GM21447 (cell line): ENCODE results near the gene IQCF6.
"Not testable (repeated sequence)": the region's sequence is repeated elsewhere in the genome, so short reads cannot be mapped to it uniquely, and the experiment has no call there.

ENCODE experiments used
- ATAC-seq: cut with Tn5 transposase; IDR thresholded peaks from one replicate; pipeline ENCODE4 v1.9.1; 2021; ENCODE audit not compliant: unreplicated experiment

IQCF6 gene

DNA sequence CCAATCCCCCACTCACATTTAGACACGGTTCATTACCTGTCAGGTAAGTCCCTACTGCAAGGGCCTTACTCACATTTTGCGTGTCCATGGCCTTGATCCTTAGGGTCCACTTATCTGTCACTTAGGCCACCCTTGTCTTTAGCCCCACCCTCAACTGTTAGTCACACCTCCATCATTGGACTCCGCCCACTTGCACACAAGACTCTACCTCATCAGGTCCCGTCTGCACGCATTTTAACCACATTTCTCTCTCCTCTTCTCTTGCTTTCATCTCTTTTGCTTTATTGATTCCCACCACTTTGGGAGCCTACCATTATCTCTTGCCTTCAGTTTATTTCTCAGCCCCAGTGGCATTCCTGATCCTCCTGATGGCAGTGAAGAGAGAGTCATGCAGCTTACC is at the start of gene IQCF6:
TSS of gene IQCF6 (minus strand) at position 101 of the 400 bp plus-strand sequence. CDS start at position 88, 13 bp downstream.
- ATAC-seq: no peak

DNA sequence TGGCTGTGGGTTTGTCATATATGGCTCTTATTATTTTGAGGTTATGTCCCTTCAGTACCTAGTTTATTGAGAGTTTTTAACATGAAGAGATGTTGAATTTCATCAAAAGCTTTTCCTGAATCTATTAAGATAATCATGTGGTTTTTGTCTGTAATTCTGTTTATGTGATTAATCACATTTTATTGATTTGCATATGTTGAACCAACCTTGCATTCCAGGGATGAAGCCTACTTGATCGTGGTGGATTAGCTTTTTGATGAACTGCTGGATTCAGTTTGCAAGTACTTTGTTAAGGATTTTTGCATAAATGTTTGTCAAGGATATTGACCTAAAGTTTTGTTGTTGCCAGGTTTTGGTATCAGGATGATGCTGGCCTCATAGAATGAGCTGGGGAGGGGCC is 49.3 kb upstream of the IQCF6 start:
- no peak for ATAC-seq

DNA sequence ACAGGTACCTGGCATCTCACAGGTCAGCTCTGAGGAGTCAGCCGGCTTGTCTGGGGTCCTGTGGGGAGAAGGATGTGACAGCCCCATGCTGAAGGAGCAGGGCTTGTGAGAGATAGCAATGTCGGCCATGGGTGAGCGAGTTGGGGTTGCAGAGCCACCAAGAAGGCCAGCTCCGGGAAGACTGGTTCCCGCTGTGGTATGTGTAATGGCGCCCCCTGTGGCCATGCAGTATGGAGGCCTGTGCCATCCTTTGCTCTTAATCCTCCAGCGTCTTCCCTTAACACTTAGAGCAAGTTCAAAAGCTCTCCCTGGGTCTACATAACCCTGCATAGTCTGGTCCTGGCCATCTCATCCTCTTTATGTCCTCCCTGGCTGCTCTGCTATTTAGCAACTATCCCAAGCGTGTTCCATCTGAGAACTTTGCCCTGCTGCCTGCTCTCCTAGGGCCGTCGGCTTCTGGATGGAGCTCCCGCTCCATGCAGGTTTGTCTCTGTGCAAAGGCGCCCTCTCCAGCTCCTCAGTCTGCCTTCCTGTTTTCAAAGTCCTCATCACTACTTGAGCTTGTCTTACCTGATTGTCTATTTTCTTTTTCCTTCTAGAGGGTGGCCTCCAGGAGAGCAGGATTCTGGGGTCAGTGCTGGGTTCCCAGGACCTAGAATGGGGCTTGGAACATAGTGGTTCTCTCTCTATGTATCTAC is 40.8 kb upstream of the IQCF6 start:
- ATAC-seq: no peak

DNA sequence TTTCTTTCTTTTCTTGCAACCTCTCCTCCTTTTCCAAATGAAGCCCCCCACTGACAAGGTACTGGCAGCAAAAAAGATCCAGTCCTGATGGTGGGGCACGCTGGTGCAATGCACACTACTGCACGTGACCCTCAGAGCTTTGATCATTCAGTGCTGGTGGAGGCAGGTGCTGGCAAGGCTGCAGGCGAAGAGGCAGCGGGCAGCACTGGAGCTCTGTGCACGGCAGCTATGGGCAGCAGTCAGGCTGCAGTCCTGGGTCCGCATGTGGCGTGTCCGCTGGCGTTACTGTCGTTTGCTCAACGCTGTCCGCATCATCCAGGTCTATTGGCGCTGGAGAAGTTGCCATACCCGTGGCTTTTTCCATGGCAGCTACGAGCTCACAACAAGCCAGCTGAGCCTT is 40.1 kb upstream of the IQCF6 start:
- no peak for ATAC-seq

DNA sequence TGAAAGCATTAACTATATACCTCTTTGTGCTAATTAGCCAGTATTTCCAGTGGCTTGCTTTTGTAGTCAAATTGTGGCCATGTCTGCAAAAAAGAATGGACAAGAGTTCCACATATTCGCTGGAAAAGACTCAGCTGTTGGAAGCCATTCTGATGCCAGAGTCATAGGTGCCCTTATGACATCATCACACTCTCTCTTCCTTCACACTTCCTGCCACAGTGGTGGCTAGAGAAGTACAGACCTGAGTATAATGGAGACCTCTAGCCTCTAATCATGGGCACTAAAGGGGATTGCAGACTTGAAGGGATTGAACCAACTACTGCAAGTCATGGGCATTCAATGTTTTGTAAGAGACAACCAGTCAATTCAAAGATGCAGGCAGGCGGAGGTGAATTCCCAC is 38.3 kb upstream of the IQCF6 start:
- no peak for ATAC-seq

DNA sequence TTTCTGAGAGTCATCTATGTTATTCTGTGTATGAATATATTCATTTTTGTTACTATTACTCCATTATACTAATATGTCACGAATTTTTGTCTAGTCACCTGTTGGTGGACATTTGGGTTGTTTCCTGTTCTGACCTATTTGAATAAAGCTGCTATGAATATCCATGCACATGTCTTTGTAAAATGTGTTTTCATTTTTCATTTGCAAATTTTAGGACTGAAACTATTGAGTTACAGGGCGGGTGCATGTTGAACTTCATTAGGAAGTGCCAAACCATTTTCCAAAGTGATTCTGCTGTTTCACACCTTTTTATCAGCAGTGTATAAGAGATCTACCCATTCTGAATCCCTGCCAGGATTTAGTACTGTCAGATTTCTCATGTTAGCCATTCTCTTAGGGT is 37.7 kb upstream of the IQCF6 start:
- ATAC-seq: no peak

DNA sequence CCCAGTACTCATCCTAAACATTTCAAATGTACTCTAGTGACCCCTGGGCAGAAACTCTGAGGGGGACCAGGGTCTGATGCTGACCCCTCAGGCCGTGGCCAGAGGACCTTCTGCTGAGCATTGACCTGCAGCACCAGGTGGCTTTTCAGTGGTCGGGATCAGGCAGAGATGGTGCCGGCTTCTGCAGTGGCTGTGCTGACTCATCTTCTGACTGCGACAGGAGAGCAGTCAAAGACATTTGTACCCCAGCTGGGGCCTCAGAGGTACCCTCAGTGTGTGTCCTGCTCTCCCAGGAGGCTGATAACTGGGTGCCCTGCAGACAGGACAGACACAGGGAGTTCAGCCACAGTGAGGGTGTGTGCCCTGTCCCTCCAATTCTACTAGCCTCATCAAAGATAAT is 36.6 kb upstream of the IQCF6 start:
- no peak for ATAC-seq

DNA sequence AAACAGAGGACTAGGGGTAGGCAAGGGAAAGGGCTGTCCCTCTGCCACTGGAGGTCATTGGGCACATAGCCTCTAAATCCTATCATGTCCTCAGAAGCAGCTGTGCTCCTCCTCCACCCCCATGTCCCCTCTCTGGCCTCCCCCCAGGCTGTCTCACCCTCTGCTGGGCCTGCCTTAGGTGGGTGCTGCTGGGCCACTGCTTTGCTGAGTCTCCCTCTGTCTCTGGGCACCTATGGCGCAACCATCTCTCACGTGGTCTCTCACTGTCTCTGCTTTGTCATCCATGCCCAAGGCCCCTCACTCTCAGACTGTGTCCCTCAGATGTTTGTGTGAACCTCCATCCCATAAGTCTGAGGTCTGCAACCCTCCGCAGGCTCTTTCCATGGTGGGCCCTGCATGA is 35.0 kb upstream of the IQCF6 start:
- ATAC-seq: no peak

DNA sequence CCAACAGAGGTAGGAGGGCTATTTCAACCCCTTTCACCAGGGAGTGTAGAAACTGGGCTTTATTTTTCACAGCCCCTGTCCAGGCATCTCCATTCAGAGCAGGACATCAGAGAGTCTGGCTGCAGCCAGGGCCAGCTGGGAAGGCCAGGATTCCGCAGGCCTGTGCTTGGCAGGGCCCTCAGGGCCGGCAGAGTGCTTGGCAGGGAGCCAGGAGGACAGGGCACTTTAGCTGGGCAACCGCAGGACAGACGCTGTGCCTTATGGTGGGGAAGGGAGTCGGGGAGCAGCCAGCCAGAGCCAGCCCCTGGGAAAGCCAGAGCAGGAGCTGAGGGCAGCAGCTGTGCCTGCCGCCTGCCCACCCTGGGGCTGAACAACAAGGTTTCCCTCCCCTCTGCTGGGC is 34.5 kb upstream of the IQCF6 start:
- ATAC-seq: no peak

DNA sequence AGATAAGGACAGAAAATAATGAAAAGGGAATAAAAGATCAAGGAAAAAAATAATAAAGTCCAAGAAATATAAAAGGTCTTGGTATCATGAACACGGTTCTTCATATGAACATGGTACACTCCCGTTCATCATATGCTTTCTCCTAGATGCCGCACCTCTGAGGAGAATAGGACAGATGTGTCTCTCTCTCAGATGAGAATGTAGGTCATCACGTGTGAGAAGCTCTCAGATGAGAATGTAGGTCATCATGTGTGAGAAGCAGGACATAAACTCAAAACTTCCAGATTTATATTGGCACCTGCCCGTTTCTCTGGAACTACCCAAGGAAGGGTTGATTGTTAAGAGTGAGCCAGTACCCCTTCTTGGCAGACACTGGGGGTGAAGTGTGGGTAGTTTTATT is 29.9 kb upstream of the IQCF6 start:
- no peak for ATAC-seq

DNA sequence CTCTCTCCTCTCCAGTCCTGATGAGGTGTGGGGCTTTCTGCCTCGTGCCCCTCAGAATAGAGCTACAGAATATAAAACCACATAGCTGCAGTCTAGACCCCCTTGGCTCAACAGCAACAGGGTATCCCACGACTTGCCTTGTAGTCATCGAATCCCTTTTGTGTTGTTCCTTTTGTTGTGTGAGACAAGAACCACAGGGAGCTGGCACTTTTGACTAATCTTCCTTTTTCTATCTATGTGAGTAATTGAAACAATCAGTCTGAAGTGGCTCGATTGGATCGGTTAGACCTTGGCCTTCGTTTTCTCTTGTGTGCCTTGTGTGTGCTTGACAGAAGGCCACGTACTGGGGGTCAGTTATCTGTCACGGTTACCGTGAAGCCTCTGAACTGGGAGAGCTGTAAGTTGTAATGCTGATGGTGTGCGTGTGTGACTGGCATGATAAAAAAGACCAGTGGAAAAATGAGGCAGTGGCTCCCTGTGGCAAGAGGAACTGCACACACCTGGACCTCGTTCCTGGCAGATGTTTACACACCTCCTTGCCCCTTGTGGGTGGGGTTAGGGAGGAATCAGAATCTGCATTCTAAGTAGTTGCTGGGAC is 23.2 kb upstream of the IQCF6 start:
- no peak for ATAC-seq

DNA sequence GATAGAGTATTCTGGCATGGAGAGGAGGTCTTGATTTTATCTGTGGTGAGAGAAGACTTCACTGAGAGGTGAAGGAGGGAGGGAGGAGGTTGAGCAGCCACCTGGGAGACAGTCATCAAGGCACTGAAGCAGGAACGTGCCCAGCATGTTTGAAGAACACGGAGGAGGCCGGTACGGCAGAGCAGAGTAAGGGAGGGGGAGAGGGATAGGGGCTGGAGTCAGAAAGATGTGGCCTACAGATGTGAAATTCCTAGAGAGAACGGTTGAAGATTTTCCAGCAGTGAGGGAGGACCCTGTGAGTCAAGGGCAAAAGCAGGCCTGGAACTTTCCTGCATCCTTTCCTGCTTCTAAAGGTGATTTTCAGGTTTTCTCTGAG is 21.7 kb upstream of the IQCF6 start:
- no peak for ATAC-seq

DNA sequence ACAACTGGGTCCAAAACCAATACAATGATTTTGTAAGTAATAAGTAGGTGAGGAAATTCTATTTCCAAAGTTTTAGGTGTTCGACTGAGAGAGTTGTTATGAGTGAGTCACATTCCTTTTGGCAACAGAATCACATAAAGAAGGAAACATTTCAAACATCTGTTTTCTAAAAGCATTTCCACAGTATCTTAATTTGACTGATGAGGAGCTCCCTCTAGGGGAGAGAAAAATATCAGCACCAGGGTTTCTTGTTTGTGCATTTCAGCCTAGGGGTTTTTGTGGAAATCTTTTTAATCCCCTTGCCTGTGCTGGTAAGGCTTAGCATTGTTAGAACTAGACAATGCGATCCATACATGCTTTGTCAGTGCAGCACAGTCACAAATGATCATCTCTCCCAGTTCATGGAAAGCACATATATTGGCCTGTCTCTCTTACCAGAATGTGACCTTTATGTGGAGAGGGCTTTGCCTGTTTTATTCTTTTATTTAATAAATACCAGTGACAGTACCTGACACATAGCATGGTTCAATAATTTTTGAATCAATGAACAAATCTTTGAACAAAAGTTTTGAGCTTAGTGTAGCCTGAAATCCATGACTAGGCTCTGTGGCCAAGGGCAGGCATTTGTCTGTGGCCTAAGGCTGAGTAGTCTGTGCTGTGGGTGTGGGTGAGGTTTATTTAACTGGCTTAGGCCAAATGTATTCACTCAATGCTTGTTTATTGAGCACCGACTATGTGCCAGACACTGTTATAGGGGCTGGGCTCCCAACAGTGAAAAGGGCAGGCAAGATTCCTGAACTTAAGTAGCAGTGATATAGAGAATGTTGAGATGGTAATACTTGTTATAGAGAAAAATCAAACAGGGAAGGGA is 21.1 kb upstream of the IQCF6 start:
- no peak for ATAC-seq

DNA sequence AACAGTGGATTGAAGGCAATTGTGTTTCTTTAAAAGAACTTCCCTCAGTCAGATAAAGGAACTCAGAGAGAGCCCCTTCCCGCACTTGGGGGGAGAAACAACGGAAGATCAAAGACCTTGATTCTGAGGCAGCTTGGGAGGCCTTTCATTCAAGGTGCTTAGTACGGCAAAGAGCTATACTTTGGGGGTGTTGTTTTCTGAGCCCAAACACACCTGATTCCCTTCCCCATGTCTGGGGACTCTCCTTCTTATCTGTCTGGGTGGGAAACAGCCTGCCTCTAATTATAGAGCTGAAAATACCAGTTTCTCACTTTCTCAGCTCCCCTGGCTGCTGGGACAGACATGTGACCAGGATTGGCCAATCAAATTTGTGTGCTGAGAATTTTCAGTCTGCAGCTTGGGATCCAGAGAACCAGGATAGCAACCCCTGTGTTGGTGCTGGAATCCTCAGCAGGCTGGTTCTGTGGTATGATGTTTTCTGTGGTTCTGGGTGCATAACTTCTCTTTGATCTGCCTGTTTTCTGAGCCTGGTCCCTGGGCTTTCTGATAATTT is 19.4 kb upstream of the IQCF6 start:
- no peak for ATAC-seq

DNA sequence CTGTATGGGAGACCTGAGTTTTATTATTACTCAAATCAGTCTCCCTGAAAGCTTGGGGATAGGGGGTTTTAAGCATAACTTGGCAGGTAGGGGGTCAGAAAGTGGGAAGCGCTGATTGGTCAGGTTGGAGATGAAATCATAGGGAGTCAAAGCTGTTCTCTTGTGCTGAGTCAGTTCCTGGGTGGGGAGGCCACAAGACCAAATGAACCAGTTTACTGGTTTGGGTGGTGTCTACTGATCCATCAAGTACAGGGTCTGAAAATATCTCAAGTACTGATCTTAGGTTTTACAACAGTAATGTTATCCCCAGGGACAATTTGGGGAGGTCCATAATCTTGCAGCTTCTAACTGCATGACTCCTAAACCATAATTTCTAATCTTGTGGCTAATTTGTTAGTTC is 17.8 kb upstream of the IQCF6 start:
- ATAC-seq: no peak

DNA sequence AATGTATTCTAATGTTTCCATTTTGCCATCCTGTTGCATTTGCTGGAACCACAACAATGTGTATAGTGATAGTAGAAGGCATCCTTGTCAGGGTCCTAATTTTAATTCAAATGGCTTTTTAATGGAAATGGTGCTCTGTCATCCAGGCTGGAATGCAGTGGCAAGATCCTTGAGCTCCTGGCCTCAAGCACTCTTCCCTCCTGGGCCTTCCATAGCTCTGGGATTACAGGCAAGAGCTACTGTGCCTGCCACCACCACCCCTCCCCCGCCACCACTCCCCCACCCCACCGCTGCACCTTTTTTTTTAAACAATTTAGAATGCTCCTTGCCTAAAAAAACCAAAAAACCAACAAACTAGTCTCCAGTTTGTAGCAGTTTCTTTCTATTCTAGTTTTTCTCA is 15.2 kb upstream of the IQCF6 start:
- no peak for ATAC-seq

DNA sequence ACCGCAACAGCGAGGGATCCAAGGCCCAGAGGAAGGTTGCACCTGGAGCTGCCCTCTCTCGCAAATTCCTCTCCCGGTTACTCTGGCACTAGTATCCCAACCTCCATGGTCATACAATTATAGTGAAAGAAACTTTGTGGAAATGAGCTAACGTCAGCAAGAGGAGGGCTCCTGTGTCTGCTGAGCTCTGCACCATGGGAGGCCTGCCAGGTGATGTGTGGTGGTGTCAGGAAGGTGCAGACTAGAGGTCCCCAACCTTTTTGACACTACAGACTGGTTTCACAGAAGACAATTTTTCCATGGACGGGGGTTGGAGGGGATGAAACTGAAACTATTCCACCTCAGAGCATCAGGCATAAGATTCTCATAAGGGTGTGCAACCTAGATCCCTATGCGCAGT is 13.2 kb upstream of the IQCF6 start:
- ATAC-seq: no peak

DNA sequence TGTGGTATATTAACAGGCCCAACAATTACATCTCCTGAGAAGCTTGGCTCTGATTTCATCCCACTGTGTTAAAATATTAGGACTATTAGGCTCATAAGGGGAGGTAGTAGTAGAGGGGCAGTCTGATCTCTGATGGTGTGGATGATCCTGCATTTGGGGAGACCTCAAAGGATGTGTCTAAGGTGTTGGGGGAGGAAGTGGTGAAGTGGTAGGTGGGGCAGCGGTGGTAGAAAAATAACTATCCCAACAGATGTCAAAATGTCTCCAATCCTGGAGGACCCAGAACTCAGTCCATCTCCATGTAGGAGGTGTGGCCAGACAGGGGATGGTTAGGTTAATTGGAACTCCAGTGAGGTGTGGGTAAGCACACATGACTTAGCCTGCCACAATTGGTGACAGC is 10.4 kb upstream of the IQCF6 start:
- no peak for ATAC-seq

DNA sequence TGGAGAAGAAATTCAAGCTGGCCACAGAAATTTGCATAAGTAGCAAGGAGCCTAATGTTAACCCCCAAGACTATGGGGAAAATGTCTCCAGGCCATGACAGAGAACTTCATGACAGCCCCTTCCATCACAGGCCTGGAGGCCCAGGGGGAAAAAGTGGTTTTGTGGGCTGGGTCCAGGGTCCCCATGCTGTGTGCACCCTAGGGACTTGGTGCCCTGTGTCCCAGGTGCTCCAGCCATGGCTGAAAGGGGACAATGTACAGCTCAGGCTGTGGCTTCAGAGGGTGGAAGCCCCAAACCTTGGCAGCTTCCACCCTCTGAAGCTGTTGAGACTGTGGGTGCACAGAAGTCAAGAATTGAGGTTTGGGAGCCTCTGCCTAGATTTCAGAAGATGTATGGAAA is 8.5 kb upstream of the IQCF6 start:
- not testable (repeated sequence) for ATAC-seq

DNA sequence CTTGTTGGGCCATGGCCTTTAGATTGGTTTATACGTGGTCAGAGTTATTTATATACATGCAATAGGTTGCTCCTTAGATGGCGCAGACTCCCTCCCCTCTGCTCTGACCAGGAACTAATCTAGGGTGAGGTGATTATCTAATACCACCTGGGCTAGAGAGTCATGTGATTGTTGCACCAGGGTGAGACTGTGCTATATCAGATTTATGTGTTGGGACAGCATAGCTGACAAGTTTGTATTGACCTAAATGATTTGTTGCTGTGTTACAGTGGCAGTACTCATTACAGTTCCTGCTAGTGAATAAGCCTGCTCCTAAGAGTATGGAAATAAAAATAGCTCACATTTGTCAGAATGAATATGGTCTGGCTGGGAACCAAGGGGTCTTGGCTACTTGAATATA is 7.2 kb upstream of the IQCF6 start:
- ATAC-seq: no peak

DNA sequence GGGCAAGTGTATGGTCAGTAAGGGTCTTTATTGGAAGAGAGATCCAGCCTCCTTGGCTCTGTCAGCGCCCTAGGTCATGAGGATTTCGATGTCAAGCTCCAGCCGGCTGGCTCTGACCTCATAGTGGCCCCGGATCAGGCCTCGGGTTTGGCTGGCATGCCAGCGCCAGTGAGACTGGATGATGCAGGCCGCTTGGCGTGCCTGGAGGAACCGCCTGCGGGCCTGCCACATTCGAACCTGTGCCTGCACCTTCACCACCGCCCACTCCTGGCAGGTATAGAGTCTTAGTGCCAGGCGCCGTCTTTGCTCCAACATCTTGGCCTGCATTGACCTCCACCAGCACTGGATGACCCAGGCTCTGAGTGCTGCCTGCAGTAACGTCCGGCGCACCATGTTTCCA is 483 bp downstream of the IQCF6 start:
- ATAC-seq: no peak

DNA sequence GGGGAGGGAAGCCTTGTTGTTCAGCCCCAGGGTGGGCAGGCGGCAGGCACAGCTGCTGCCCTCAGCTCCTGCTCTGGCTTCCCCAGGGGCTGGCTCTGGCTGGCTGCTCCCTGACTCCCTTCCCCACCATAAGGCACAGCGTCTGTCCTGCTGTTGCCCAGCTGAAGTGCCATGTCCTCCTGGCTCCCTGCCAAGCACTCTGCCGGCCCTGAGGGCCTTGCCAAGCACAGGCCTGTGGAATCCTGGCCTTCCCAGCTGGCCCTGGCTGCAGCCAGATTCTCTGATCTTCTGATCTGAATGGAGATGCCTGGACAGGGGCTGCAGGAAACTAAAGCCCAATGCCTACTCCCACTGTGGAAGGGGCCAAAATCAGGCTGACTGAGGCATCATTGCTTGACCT is 1.1 kb downstream of the IQCF6 start:
- no peak for ATAC-seq
